OCI-LY3 (cell line): ENCODE results near the gene COMMD2.

Experiments
- CTCF ChIP-seq: fragments of 200-600, 300-600 bp; sonication (generic); IDR thresholded peaks from 2 replicates; pipeline ENCODE4 v1.5.1; 2014; ENCODE audit warnings: antibody characterized with exemption, low read length, low read depth
- EZH2phosphoT487 ChIP-seq: fragments of 200-600 bp; shearing (Covaris generic); IDR thresholded peaks from 2 replicates; pipeline ENCODE4 v1.6.1; 2018; ENCODE audit warnings: antibody characterized with exemption, mixed run types, low read depth

GRCh38 chr3:149777414-149778214 is 25.3 kb upstream of the COMMD2 start:
- TF ChIP-seq CTCF (no peak), EZH2phosphoT487 (no peak)
